Ramos (cell line): Measurements from ENCODE around the gene ARRDC3.
"Not testable (repeated sequence)": the region's sequence is repeated elsewhere in the genome, so short reads cannot be mapped to it uniquely, and the experiment has no call there.

ENCODE experiments used
- in situ Hi-C: fragments of 300-500 bp; cut with MboI; formaldehyde crosslinking; loops from one replicate; pipeline ENCODE4 v1.14.3; 2022; ENCODE audit warnings: low sequenced_read_pairs; ENCODE audit not compliant: unreplicated experiment

The ARRDC3 gene

GRCh38 chr5:91386120-91386519, 3.0 kb upstream of the ARRDC3 start:
- in situ Hi-C loops: no loop called here

GRCh38 chr5:91385596-91385995, 2.5 kb upstream of the ARRDC3 start:
- in situ Hi-C loops: not testable (repeated sequence)

DNA sequence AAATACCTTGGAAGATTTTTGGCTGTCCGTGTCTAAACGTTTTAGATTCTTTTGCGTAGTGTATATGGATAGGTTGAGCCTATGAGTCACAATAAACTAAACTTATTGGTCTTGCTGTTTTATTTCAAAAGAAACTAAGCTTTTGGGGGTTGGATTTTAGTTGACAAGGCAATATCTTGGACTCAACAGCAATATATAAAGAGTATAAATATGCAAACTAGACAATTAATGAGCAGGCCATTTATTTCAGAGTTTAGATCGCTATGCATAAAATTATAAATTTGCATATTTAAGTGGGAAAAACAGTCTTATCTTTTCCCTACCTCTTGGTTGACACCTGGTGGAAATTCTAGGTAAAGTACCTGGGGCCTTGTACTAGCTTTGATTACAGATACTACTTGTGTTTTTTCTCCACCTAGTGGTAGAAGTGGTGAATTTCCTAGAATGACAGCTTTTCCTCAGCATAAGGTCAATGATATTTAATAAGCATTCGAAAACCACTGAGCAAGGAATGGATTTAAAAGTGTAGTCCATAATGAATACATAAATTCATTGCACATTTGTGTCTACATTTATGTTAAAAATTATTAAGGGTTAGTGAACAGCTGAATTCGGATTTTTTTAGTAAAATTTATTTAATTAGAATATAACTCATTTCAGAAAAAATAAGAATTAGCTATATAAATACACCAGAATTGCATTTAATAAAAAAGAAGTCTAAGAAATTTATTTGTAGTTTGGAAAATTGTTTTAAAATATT, 1.7 kb upstream of the ARRDC3 start:
- in situ Hi-C loops: no loop called here

DNA sequence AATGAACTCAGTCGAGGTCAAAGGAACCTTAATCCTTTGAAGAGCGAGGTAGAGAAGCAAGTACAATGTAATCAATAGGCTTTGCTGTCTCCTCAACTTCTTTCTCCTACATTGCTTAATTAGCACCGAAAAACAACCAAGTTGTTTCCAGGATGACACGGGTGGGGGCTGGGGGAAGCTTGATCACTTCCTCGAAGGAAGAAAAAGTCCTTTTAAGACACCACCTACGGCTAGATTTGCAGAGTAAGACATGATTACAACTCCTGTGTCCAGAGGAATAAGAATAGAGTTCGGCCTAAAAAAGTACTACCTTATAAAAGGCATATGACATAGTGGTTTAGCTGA, 811 bp upstream of the ARRDC3 start:
- in situ Hi-C loops: no loop called here

DNA sequence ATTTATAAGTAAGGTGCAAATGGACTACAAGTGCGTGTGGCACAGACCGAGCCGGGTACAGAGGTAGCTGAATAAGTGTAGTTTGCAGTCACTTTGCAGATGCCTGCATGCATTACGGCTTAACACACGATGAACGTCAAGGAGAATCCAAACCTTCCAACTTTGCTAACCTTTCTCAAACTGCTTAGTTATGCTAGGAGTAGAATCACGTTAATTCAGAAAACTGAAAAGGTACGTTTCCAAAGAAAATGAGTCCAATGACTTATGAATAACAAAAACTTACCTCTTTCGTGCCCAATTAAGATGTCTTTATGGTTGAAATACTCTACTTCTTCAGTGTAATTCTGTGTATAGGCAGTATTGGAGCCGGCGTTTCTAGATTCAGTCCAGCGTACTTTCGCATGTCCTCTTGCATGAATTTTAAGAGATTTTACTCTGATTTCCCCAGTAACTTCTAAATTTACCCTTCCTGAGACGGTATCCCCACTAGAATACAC, 539 bp downstream of the ARRDC3 start:
- in situ Hi-C loops: no loop called here

- in situ Hi-C loops: no loop called here
Observed at GRCh38 chr5:91381774-91382359, 1.2 kb downstream of the ARRDC3 start.

DNA sequence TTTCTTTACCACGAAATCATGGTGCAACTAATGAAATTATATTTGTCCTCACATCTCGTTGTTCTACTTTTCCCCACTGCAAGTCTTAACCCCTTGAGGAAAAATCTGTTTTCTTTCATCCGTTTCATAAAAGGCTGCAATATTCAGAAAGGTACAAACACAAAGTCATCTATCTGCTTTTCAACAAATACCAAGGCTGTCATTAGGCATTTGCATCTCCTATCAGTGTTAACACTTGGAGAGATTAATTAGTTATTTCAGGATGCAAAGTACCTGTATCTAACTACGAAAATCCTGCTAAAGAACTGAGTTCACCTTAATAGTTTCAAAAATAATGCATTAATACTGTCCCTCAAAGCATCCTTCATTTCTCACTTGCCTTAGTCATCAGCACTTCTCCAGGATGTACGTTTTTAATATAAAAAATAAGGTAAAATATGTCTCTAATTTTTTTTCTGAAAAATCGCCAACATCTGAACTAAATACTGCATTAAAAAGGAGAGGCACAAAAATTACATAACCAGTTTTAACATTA, 1.8 kb downstream of the ARRDC3 start:
- in situ Hi-C loops: no loop called here

DNA sequence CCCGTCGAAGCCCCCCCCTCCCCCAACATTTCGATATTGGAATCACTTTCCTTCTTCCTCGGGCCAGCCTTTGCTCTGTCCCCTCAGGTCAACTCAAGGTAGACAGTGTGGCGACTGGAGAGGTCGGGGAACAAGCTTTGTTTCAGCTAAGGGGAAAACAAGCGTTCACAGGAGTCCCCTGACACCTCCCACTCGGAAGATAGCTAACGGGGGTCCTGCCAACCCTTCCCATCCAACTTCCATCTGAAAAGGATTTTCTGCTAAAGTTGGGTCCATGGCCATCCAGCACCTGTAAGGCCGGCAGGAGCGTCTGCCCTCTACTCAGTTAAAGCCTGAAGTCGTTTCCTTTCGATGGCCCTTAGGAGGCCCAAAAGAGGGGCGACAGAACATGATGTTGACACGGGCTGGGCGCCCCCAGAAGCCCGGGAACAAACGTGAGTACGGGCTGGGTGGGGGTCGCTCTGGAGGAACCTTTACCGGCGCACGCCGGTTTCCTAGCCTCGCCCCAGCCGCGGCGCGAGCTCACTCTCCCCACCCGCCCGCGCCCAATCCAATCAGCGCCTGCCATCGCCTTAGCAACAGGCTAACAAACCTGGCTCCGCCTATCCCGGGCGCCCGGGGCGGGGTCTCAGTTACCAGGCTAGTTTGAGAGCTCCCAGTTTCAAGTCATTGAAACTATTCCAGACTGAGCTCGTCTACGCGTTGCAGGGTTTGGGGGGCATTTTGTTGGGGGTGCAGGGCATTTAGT, 2.5 kb downstream of the ARRDC3 start:
- in situ Hi-C loops: no loop called here

DNA sequence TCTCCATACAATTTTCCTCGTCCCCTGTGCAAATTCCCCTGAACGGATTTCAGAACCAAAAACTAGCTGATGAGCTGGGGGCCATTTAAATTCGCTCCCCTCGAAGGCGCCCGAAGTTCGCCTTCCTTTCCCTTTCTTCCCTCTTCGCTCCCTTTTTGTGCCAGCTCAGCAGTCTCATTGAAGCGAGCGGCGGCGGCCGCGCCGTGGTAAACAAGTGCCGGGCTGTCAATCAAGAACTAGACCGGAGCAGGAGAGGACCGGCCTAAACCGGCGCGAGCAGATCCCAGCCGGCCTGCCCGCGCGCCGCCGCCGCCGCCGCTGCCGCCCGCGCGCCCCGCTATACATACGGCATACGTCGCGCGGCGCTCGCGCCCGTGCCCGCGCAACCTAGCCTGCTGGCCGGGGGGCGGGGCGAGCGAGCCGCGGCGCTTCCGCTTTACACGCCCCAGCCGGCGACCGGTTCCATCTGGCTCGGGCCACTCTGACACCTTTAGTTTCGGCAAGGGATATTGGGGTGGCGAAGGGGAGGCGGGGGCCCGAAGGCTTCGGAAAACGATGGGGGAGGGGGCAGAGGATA, 3.1 kb downstream of the ARRDC3 start:
- in situ Hi-C loops: no loop called here

GRCh38 chr5:91379246-91379913, 3.7 kb downstream of the ARRDC3 start:
- in situ Hi-C loops: no loop called here

DNA sequence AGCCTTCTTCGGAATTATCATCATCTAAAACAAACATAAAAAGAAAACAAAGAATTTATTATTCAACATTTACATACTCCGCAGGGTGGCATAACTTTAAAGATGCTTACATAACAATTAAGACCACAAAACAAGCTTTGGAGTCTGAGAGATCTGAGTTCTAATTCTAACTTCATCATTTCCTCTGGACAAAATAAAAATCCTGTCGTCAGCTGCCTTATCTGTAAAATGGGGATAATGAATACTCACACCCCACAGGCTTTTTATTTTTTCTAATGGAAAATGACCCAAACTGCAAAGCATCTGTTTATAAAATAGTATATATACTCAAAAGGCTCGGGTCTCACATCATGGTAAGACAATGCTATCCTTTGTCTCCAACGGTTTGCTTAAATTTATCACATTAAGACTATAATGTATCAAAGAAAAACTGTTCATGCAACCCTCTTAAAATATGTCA, 4.3 kb downstream of the ARRDC3 start:
- in situ Hi-C loops: no loop called here

DNA sequence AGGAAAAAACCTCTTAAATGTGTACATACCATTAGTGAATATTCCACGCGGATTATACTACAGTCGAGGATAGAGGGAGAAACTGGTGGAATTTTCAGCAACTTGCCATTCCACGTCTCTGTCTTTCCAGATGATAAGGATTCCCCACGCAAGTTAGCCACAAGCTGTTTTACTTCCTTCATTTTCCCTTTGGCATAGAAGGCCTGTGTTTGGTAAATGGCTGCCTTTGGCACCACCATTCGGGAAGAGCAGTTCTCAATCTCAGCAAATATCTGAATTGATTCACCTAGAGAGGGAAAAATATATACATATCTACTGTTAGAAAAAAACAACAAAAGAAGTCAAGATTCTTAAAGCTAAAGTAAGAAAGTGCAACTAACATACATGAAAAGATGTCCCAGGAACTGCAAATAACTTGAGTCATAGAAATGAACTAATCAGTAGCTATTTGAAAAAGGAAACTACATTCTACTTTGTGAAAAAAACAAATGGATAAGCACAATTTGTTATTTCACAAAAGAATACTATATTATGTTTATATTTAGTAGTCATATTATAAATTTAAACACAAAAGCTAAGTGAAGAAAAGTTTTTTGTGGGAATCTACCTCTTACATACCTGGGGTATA, 8.1 kb downstream of the ARRDC3 start:
- in situ Hi-C loops: no loop called here

DNA sequence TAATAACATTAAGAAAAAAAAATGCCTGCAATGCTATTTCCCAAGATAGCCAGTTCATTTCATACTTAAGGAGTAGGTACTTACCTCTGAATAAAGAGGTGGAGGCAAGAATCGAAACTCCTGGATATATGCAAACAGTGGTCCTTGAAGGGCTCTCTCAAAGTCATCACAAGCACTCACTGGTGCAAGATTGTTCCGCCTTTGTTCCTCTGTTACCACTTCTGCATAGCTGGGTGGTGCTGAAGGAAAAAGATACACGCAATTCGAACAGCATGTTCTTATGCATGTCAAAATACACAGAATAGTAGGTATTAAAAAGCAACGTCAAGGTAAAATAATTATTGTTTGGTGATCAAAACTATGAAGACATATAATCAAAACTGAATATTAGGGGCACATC, 9.5 kb downstream of the ARRDC3 start:
- in situ Hi-C loops: no loop called here

DNA sequence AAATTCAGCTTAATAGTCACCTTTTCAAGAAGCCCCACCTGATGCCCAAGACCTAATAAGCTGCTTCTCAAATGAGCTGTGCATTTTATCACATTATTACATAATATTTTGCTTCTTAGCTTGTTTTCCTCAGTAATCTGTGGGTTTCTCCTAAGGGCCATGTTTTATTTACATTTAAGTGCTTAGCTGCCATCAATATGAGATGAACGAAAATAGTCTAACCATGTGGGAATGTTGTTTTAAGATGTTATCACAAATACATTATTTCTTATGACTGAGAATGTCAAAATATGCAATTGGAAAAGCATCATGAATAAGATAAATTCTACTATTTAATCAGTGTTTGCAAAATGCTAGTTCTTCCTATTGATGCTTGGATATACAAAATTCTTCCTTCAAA, 10.1 kb downstream of the ARRDC3 start:
- in situ Hi-C loops: no loop called here

GRCh38 chr5:91369480-91369879, 13.6 kb downstream of the ARRDC3 start:
- in situ Hi-C loops: no loop called here

- in situ Hi-C loops: no loop called here
Observed at GRCh38 chr5:91367908-91368648, 15.0 kb downstream of the ARRDC3 start.

- in situ Hi-C loops: no loop called here
Observed at GRCh38 chr5:91367344-91367743, 15.8 kb downstream of the ARRDC3 start.

DNA sequence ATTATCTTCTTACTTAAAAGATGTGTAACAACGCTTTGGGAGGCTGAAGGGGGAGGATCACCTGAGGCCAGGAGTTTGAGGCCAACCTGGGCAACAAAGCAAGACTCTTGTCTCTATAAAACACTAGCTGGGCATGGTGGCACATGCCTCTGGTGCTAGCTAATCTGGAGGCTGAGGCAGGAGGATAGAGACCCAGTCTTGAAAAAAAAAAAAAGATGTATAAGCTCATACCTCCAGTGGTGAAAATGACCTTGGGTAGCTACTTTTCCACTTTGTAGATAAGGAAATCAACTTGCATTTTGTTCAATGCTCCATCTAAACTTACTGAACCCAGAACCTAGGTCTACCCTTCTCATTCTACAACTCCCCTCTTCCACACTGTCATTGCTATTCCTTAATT, 16.6 kb downstream of the ARRDC3 start:
- in situ Hi-C loops: no loop called here

- in situ Hi-C loops: no loop called here
Observed at GRCh38 chr5:91365498-91365897, 17.6 kb downstream of the ARRDC3 start.
